Non-pigmented ciliary epithelial cell (primary cell): Measurements from ENCODE around the gene SEMA4A.
A peak's percentile ranks its signal among the peaks of the same experiment; 100 is the strongest.
"Not testable (repeated sequence)": the region's sequence is repeated elsewhere in the genome, so short reads cannot be mapped to it uniquely, and the experiment has no call there.

Experiments used
- DNase-seq: peaks from one replicate; pipeline ENCODE4 v3.0.0-alpha.2; 2010; ENCODE audit warnings: low read depth

Gene SEMA4A

GRCh38 chr1:156119503-156120209 lies 33.7 kb upstream of the SEMA4A start:
- DNase-seq, result no peak

GRCh38 chr1:156120318-156120717 lies 33.1 kb upstream of the SEMA4A start:
- no peak for DNase-seq

DNA sequence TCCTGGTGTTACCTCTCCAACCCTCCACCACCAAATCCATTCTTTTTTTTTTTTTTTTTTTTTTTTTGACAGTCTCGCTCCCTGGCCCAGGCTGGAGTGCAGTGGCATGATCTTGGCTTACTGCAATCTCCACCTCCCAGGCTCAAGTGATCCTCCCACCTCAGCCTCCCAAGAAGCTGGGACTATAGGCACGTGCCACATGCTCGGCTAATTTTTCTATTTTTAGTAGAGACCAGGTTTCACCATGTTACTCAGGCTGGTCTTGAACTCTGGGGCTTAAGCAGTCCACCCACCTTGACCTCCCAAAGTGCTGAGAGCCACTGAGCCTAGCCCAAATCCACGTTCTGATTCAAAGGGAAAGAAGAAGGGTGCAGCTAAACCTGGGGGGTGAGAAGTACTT lies 32.4 kb upstream of the SEMA4A start:
- DNase-seq, result not testable (repeated sequence)

DNA sequence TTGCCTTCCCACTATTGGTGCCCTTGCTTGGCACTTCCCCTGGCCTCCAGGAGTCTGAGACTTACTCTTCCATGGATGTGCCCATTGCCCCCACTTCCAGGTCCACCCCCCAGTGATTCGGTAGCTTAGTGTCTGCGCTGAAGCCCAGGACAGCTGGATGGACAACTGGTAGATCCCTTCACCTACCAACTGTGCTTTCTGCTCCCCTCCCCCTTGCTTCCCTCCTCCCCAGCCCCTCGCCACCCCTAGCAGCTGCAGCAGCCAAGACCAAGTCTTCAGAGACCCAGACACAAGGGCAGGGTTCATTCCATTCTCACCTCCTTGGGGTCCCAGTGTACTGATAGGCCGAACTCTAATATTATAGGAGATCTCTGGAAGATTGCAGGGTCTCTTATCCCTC lies 31.9 kb upstream of the SEMA4A start:
- no peak for DNase-seq

- no peak for DNase-seq
These were observed 31.3 kb upstream of the SEMA4A start for GRCh38 chr1:156122086-156122485.

- DNase-seq, result peak; percentile 63
These were observed 30.6 kb upstream of the SEMA4A start for GRCh38 chr1:156122519-156123355.

DNA sequence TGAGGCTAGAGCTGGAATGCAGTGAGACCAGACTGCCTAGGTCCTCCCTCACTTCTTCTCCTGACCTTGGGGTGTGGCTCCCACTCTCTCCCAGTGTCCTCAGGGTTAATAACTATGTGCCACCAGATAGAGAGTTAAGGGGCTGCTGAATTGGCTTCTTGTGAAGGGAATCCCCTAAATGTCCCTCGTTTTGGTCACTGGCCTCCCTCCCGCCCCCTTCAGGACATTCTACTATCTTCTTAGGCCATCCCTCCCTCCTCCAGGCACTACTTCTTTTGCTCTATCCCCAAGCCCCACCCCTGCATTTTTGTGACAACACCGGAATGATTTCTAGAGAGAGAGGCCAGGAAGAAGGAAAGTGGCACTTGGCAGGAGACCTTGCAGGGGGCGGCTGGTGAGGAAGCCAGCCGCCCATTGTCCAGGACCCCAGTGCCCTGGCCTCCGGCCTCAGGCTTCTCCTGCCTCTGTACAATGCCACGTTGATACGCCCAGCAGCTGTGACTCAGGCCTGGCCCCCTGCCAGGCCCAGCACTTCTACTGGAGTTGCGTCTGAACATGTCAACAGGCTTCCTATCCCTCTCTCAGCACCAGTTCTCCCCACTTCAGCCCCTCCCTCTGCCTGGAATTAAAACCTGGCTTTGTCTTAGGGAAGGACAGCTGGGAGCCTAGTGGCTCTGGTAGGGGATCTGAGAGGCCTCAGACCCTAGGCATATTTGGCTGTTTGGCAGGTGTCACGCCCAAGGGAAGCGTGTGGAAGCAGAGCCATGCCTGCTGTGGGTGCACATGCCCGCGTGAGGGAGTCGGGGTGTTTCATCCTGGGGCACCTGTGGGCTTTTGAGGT lies 29.8 kb upstream of the SEMA4A start:
- DNase-seq, result peak; percentile 93

DNA sequence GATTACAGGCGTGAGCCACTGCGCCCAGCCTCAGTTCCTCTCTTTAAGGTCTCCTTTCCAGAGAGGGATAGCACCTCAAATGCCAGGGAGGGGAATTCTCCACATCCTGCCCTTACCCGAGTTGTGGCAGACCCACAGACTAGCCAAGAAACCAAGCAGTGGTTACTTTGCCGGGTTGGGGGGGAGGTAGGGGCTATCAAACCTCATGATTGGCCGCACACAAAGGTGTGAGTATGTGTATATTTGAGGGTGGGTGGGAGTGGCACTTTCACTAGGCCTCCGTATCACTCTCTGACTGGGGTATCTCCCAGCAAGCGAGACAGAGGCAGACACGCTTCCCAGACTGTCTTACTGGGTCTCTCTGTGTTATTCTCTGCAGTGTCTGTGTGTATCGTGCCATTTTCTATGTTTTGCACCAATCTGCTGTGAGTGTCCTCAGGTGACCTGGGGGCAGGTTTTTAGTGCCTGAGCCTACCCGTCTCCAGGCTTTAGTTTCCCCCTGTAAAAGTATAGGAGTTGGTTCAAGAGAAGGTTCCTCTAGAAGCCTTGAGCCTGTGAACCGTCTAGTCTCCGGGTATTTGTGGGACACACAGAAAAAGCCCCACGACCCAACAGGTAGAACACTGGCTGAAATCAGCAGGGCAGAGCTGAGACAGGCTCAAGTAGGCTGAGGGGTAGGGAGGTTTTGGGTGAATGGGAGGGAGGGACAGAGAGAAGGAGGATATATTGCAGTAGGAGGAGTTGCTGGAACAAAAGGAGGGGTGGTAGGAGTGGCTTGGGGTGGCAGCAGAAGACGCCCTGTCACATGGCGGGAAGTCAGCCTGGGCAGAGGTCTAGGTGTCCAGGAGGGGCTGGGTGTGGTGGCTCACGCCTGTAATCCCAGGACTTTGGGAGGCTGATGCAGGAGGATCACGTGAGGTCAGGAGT lies 28.6 kb upstream of the SEMA4A start:
- DNase-seq, result no peak

- DNase-seq, result not testable (repeated sequence)
These were observed 27.8 kb upstream of the SEMA4A start for GRCh38 chr1:156125544-156125943.

- peak; percentile 73 for DNase-seq
These were observed 27.2 kb upstream of the SEMA4A start for GRCh38 chr1:156126043-156126629.

GRCh38 chr1:156126630-156127534 lies 26.5 kb upstream of the SEMA4A start:
- peak; percentile 68 for DNase-seq

DNA sequence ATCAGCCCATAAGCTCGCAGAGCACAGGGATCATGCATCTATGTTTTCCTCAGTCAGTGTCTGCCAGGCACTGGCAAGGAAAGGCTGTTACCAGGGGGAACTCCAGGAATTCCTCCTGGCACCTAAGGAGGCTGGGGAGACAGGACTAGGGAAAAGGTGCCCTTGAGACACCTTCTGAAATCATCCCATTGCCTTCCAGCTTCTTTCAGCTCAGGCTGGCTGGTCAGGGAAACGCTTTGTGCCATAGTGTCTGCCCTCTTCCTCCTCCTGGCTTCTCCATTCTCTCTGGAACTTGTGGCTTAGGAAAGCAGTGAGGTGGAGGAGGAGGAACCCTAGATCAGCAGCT lies 25.1 kb upstream of the SEMA4A start:
- no peak for DNase-seq

DNA sequence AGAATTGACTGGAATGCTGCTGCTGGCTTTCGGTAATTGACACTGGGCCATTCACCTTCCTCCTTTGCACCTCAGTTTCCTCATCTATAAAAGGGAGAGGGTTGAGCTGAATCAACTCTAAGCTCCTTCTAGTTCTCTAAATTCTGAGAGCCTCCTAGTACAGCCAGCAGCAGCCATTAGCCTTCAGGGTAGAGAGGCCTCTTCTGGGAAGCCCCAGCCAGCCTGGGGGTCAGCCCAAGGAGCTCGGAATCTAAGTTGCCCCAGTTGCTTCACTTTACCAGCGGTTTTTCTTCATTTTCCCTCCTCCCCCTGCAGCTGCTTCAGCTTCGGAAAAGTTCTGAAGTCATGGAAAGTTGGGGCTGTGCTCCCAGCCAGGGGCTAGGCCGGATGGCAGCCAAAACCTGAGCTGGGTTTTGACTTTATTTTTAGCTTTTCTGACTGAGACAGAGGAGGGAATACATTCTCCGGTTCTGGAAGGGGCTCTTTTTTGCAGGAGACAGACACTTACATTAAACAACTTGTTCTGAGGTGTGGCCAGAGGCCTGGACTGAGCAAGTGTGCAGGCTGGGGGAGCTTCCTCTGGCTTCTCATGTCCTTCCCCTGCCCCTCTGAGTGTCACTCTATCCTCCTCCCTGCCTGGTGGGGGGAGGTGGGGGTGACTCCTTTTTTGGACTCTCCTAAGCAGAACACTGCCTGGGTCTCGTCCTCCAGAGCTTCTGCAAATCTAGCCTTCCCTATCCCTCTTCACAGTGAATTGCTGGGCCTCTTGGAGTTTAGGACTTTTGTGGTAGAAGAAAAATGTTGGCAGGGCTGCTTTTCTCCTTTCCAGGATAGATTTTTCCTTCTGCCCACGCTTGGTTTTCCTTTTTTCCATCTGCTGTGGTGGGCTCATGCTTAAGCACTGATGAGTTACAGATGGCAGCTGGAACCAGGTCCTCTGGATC lies 24.5 kb upstream of the SEMA4A start:
- no peak for DNase-seq

GRCh38 chr1:156129687-156130577 lies 23.5 kb upstream of the SEMA4A start:
- peak; percentile 89 for DNase-seq

DNA sequence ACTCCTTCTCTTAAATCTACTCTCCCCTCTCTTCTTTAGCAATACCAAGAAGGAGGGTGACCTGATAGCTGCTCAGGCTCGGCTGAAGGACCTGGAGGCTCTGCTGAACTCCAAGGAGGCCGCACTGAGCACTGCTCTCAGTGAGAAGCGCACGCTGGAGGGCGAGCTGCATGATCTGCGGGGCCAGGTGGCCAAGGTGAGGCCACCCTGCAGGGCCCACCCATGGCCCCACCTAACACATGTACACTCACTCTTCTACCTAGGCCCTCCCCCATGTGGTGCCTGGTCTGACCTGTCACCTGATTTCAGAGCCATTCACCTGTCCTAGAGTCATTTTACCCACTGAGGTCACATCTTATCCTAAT lies 22.8 kb upstream of the SEMA4A start:
- no peak for DNase-seq

DNA sequence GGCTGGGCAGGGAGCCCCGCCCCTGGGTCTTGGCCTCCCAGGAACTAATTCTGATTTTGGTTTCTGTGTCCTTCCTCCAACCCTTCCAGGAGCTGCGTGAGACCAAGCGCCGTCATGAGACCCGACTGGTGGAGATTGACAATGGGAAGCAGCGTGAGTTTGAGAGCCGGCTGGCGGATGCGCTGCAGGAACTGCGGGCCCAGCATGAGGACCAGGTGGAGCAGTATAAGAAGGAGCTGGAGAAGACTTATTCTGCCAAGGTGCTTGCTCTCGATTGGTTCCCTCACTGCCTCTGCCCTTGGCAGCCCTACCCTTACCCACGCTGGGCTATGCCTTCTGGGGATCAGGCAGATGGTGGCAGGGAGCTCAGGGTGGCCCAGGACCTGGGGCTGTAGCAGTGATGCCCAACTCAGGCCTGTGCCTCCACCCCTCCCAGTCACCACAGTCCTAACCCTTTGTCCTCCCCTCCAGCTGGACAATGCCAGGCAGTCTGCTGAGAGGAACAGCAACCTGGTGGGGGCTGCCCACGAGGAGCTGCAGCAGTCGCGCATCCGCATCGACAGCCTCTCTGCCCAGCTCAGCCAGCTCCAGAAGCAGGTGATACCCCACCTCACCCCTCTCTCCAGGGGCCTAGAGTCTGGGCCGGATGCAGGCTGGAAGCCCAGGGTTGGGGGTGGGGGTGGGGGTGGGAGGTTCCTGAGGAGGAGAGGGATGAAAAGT lies 18.5 kb upstream of the SEMA4A start:
- DNase-seq, result no peak
